HG03103 (cell line): Measurements from ENCODE around the gene HNRNPCL4.
"Not testable (repeated sequence)": the region's sequence is repeated elsewhere in the genome, so short reads cannot be mapped to it uniquely, and the experiment has no call there.

Experiments
- ATAC-seq: cut with Tn5 transposase; IDR thresholded peaks from one replicate; pipeline ENCODE4 v1.9.1; 2021; ENCODE audit warnings: low read depth; ENCODE audit not compliant: unreplicated experiment

The HNRNPCL4 gene

GRCh38 chr1:13165531-13165930, at the start of gene HNRNPCL4:
HNRNPCL4 (minus strand) TSS chr1:13165631; CDS start chr1:13165467, 164 bp downstream.
- not testable (repeated sequence) for ATAC-seq

GRCh38 chr1:13208712-13209111, 43.3 kb upstream of the HNRNPCL4 start:
- ATAC-seq: not testable (repeated sequence)

- ATAC-seq: not testable (repeated sequence)
These were observed 35.9 kb upstream of the HNRNPCL4 start, which contains the start of gene PRAMEF13 for GRCh38 chr1:13201309-13201708. PRAMEF13 (minus strand) TSS chr1:13201409; CDS start chr1:13199589, 1,820 bp downstream.

- not testable (repeated sequence) for ATAC-seq
These were observed 6.1 kb upstream of the HNRNPCL4 start, which contains the start of gene PRAMEF9 for GRCh38 chr1:13171548-13171947. PRAMEF9 (plus strand) TSS chr1:13171848; CDS start chr1:13175281, 3,433 bp downstream.

- not testable (repeated sequence) for ATAC-seq
These were observed 9.5 kb downstream of the HNRNPCL4 start, which contains the start of gene PRAMEF26 for GRCh38 chr1:13155909-13156308. PRAMEF26 (minus strand) TSS chr1:13156009; CDS start chr1:13153095, 2,914 bp downstream.

GRCh38 chr1:13116754-13117153, 48.7 kb downstream of the HNRNPCL4 start, which contains the start of gene HNRNPCL2:
HNRNPCL2 (minus strand) TSS chr1:13116854; CDS start chr1:13116400, 454 bp downstream.
- not testable (repeated sequence) for ATAC-seq
